Measurements from ENCODE around the gene AP3S2. TPM values are rescaled to one million over a fixed set of nuclear protein-coding genes. Genes with fewer than 3 reads are reported as not detected.

AP3S2 gene
- total and polyA plus RNA-seq, 7 donors = 24.1 to 88.5 (median 33.5) TPM

DNA sequence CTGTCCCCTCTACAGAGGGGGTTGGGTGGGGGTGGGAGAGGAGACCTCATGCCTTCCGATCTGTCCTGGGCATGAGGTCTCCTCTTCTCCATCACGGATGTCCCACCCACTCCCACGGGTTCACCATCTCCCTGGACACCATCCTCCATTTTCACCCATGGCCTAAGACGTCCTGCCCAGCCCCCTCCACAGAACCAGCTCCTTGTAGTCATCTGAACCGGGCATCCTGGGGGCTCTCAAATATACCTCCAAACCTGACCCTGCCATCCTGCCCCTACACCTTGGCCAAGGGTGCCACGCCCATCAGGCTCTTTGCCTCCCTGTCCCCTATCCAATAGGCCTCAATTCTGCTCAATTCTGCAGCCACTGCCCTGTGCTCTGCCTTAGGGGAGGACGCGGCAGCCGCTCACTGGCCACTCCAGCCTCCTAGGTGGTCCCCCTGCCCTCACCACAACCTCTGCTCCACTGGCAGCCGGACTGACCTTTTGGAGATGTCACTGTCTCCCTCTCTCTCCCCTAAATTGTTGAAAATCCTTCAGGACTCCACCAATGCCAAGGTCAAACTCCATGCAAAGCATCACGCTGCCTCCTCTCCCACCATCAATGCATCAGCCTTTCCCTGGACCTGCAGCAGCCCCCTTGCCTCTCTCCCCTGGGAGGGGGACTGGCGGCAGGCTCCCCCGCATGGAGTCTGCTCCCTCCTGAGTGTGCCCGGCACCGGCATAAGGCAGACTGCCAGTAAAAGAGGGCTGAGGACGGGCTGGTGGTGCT, 69.8 kb downstream of the AP3S2 start:
- H3K4me1 ChIP-seq = peaks cover 0 to 15% (median 14%) of the 10 kb centered on the region in 4 donors
- H3K9me3 ChIP-seq = no peaks in the 10 kb centered on the region
- H3K4me3 ChIP-seq = no peak overlapping the region
- 92 to 95% methylated on average over 16 of the region's 16 CpGs for WGBS, 2 donors
- DNase-seq = no peak
- no peak for TF ChIP-seq EP300 (IDR thresholded peaks at IDR 0.05)
- no peak for TF ChIP-seq POLR2AphosphoS5 (IDR thresholded peaks at IDR 0.05)
- TF ChIP-seq CTCF (IDR thresholded peaks at IDR 0.05) = no peak
- TF ChIP-seq POLR2A (IDR thresholded peaks at IDR 0.05) = no peak
- no peak overlapping the region for H3K27ac ChIP-seq
- H3K36me3 ChIP-seq = no peaks in the 10 kb centered on the region
- H3K27me3 ChIP-seq = peaks cover 0 to 22% (median 7%) of the 10 kb centered on the region in 3 donors
- intact Hi-C loops (cut with DNase I) = no loop called here

DNA sequence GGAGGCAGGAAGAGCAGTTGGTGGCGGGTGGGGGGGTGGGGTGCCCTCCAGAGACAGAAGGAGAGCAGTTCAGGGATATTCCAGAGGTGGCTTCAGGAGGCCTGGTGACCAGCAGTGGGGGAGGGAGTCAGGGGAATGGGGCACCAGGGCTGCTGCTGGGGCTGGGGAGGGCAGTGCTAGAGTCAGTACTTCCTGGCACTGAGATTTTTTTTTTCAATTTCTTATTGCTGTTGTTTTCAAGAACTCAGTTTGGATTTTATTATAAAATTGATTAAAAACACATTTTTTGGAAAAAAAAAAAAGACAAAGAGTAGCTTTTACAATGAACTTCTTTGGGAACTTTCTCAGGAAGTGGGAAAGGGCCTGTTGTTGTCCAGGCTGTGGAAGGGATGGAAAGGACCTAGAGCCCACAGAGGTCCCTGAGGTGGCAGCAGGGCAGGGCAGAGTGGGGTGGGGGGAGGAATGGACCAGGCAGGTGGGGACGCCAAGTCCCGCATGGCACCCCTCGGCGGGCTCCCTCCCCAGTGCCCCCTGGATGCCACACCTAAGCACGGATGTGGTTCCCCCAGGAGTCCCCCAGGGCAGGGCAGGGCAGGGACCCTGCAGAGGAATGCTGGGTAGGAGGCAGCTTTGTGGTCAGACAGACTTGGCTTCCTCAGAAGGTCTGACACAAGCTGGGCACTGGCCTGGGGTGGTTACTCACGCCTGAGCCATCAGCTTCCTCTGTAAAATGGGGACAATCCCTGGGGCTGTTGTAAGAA, 70.7 kb downstream of the AP3S2 start:
- peaks cover 0 to 6% (median 5%) of the 10 kb centered on the region in 4 donors for H3K4me1 ChIP-seq
- no peak overlapping the region for H3K27ac ChIP-seq
- no peak for TF ChIP-seq EP300 (IDR thresholded peaks at IDR 0.05)
- TF ChIP-seq POLR2AphosphoS5 (IDR thresholded peaks at IDR 0.05) = no peak
- TF ChIP-seq CTCF (IDR thresholded peaks at IDR 0.05) = no peak
- no peak for TF ChIP-seq POLR2A (IDR thresholded peaks at IDR 0.05)
- 80 to 82% methylated on average over 7 of the region's 7 CpGs for WGBS, 2 donors
- H3K4me3 ChIP-seq = no peak overlapping the region
- H3K36me3 ChIP-seq = no peaks in the 10 kb centered on the region
- H3K9me3 ChIP-seq = no peaks in the 10 kb centered on the region
- DNase-seq = no peak
- H3K27me3 ChIP-seq = peaks cover 0 to 30% (median 7%) of the 10 kb centered on the region in 3 donors
- intact Hi-C loops (cut with DNase I) = no loop called here

DNA sequence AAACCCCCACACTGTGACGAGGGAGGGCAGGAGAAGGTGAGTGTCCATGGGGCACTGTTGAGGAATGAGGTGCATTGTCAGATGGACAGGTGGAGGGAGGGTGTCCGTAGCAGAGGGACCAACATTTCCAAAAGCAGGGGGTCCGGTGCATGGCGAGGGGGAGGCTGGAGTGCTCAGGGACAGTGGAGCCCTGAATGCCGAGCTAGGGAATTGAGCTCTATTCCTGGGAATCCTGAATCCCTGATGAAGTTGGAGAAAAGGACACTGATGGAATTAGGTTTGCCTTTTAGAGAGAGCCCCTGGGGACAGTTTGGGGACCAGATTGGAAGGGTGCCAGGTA, 71.2 kb downstream of the AP3S2 start:
- Histone ChIP-seq H3K36me3 (no peaks in the 10 kb centered on the region), H3K27me3 (peaks cover 0 to 34% (median 7%) of the 10 kb centered on the region in 3 donors), H3K4me3 (no peak overlapping the region), H3K9me3 (no peaks in the 10 kb centered on the region), H3K27ac (no peak overlapping the region), H3K4me1 (peaks cover 0 to under 1% (median under 1%) of the 10 kb centered on the region in 4 donors)
- 90 to 93% methylated on average over 5 of the region's 5 CpGs for WGBS, 2 donors
- intact Hi-C loops (cut with DNase I) = no loop called here
- no peak for DNase-seq
- TF ChIP-seq EP300 (IDR thresholded peaks at IDR 0.05) (no peak), POLR2AphosphoS5 (IDR thresholded peaks at IDR 0.05) (no peak), CTCF (IDR thresholded peaks at IDR 0.05) (no peak), POLR2A (IDR thresholded peaks at IDR 0.05) (no peak)

GRCh38 chr15:89822026-89822425, 71.8 kb downstream of the AP3S2 start:
- TF ChIP-seq POLR2A (IDR thresholded peaks at IDR 0.05) (no peak), POLR2AphosphoS5 (IDR thresholded peaks at IDR 0.05) (no peak), EP300 (IDR thresholded peaks at IDR 0.05) (no peak), CTCF (IDR thresholded peaks at IDR 0.05) (no peak)

More at GRCh38 chr15:89822026-89822425, 71.8 kb downstream of the AP3S2 start:
- no peaks in the 10 kb centered on the region for H3K4me1 ChIP-seq
- DNase-seq = no peak
- H3K27me3 ChIP-seq = peaks cover 0 to 39% (median 12%) of the 10 kb centered on the region in 3 donors
- H3K27ac ChIP-seq = no peak overlapping the region
- intact Hi-C loops (cut with DNase I) = no loop called here
- no peaks in the 10 kb centered on the region for H3K9me3 ChIP-seq
- 60 to 66% methylated on average over 11 of the region's 11 CpGs for WGBS, 2 donors
- no peaks in the 10 kb centered on the region for H3K36me3 ChIP-seq
- no peak overlapping the region for H3K4me3 ChIP-seq
